ENCODE results near the gene VANGL2. TPM values are rescaled to one million over a fixed set of nuclear protein-coding genes. Genes with fewer than 3 reads are reported as not detected.

Gene VANGL2
- total and polyA plus RNA-seq, 11 donors, result 0.94 to 3.2 (median 1.9) TPM

GRCh38 chr1:160438935-160439334 lies 38.6 kb downstream of the VANGL2 start:
- Histone ChIP-seq H3K27ac (no peak overlapping the region), H3K36me3 (no peaks in the 10 kb centered on the region), H3K27me3 (no peaks in the 10 kb centered on the region), H3K4me3 (no peak overlapping the region), H3K9me3 (no peaks in the 10 kb centered on the region), H3K4me1 (no peaks in the 10 kb centered on the region)
- ATAC-seq (no peak), DNase-seq (no peak)
- WGBS, 4 donors, result 83 to 93% (median 92%) methylated on average over 2 of the region's 2 CpGs
- TF ChIP-seq CTCF (IDR thresholded peaks at IDR 0.05), result no peak
- no peak for TF ChIP-seq POLR2A (IDR thresholded peaks at IDR 0.05)
- intact Hi-C loops (cut with DNase I), result no loop called here

DNA sequence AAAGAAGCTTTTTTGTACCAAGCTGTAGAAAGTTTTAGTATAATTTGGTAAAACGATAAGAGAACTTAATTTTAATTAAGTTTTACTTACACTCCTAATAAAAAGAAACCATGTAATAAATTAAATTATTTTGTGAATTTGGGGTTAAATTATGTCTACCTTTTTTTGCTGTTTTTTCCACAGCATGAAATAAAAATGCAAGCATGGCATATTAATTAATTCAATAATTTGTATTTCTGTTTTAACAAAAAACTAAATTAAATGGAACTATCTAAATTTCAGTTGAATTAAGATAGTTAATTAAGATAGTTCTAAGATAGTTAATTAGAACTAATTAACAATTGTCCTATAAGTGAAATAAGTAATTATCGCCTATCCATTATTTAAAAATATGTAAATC lies 39.4 kb downstream of the VANGL2 start:
- Histone ChIP-seq H3K4me3 (no peak overlapping the region), H3K36me3 (no peaks in the 10 kb centered on the region), H3K9me3 (no peaks in the 10 kb centered on the region), H3K27ac (no peak overlapping the region), H3K4me1 (no peaks in the 10 kb centered on the region), H3K27me3 (no peaks in the 10 kb centered on the region)
- WGBS, 4 donors, result 71 to 74% (median 73%) methylated on average over 2 of the region's 2 CpGs
- TF ChIP-seq POLR2A (IDR thresholded peaks at IDR 0.05) (no peak), CTCF (IDR thresholded peaks at IDR 0.05) (no peak)
- no peak for ATAC-seq
- intact Hi-C loops (cut with DNase I), result no loop called here
- DNase-seq, result no peak

- Histone ChIP-seq H3K9me3 (no peaks in the 10 kb centered on the region), H3K36me3 (no peaks in the 10 kb centered on the region), H3K4me1 (peaks cover 0 to 13% (median 0%) of the 10 kb centered on the region in 12 donors), H3K27me3 (peaks cover 0 to 6% (median 0%) of the 10 kb centered on the region in 9 donors), H3K27ac (no peak overlapping the region), H3K4me3 (no peak overlapping the region)
- no peak for TF ChIP-seq CTCF (IDR thresholded peaks at IDR 0.05)
- no peak for TF ChIP-seq POLR2A (IDR thresholded peaks at IDR 0.05)
- intact Hi-C loops (cut with DNase I), result no loop called here
- 43 to 57% (median 55%) methylated on average over 8 of the region's 8 CpGs for WGBS, 4 donors
- ATAC-seq (no peak), DNase-seq (no peak)
These were observed 46.7 kb downstream of the VANGL2 start for GRCh38 chr1:160446945-160447600.

GRCh38 chr1:160449494-160449893 lies 49.1 kb downstream of the VANGL2 start:
- DNase-seq (no peak), ATAC-seq (no peak)
- peaks cover 0 to 6% (median 0%) of the 10 kb centered on the region in 9 donors for H3K27me3 ChIP-seq
- 89 to 92% (median 90%) methylated on average over 2 of the region's 2 CpGs for WGBS, 4 donors
- H3K4me3 ChIP-seq, result no peak overlapping the region
- H3K36me3 ChIP-seq, result no peaks in the 10 kb centered on the region
- H3K27ac ChIP-seq, result no peak overlapping the region
- peaks cover 0 to 13% (median 0%) of the 10 kb centered on the region in 12 donors for H3K4me1 ChIP-seq
- intact Hi-C loops (cut with DNase I), result no loop called here
- H3K9me3 ChIP-seq, result no peaks in the 10 kb centered on the region
- TF ChIP-seq CTCF (IDR thresholded peaks at IDR 0.05) (no peak), POLR2A (IDR thresholded peaks at IDR 0.05) (no peak)
